Gastroesophageal sphincter (tissue), 4 donors: ENCODE measurements around the gene KIRREL3. TPM values are rescaled to one million over a fixed set of nuclear protein-coding genes. Genes with fewer than 3 reads are reported as not detected.

Experiments
- ATAC-seq: fragments of 150-250 bp; one replicate; pipeline ENCODE4 v1.9.1; 2016; ENCODE audit warnings: mild to moderate bottlenecking, moderate library complexity
- H3K27ac ChIP-seq, 4 donors: fragments of 200-600 bp; sonication (generic) in 3 of 4; 1 replicate in 3 of 4; 2 replicates in 1 of 4; pipeline ENCODE4 v1.5.1; 2016 to 2019
- H3K27me3 ChIP-seq: fragments of 200-600 bp; sonication (generic); one replicate; pipeline ENCODE4 v1.5.1; 2019
- H3K36me3 ChIP-seq, 2 donors: fragments of 200-600 bp; sonication (generic); one replicate each; pipeline ENCODE4 v1.5.1; 2019; ENCODE audit warnings: control low read depth in 1 of 2
- H3K4me1 ChIP-seq, 3 donors: fragments of 200-600 bp; sonication (generic); 1 replicate in 2 of 3; 2 replicates in 1 of 3; pipeline ENCODE4 v1.5.1; 2016 to 2019; ENCODE audit warnings: control low read depth in 2 of 3
- H3K4me3 ChIP-seq, 2 donors: fragments of 200-600 bp; sonication (generic); one replicate each; pipeline ENCODE4 v1.5.1; 2019; ENCODE audit warnings: mild to moderate bottlenecking in 1 of 2, moderate library complexity in 1 of 2
- H3K9me3 ChIP-seq, 3 donors: fragments of 200-600 bp; sonication (generic); one replicate each; pipeline ENCODE4 v1.5.1; 2017 to 2019; ENCODE audit warnings: control low read depth in 2 of 3
- CTCF ChIP-seq, 4 experiments: fragments of 200-600 bp in 2 of 4; fragments of 450-650 bp in 2 of 4; sonication (generic) in 1 of 4; IDR thresholded peaks; one replicate each; pipeline ENCODE4 v1.5.1; 2017 to 2019; ENCODE audit warnings: antibody characterized with exemption in 4 of 4, mild to moderate bottlenecking in 2 of 4, moderate library complexity in 2 of 4
- EP300 ChIP-seq: sonication (generic); formaldehyde crosslinking; IDR thresholded peaks from one replicate; pipeline ENCODE4 v1.6.1; 2017; ENCODE audit warnings: antibody characterized with exemption, mild to moderate bottlenecking
- POLR2A ChIP-seq, 2 donors: fragments of 450-650 bp; IDR thresholded peaks; one replicate each; pipeline ENCODE4 v1.6.1; 2017; ENCODE audit warnings: antibody characterized with exemption in 2 of 2, mild to moderate bottlenecking in 2 of 2, moderate library complexity in 1 of 2
- POLR2AphosphoS5 ChIP-seq: sonication (generic); formaldehyde crosslinking; IDR thresholded peaks from one replicate; pipeline ENCODE4 v1.6.1; 2017; ENCODE audit warnings: antibody characterized with exemption
- WGBS, 2 donors: methylation state at CpG; one replicate each; pipeline ENCODE4 v1.1.5; 2018; ENCODE audit warnings: low coverage in 1 of 2; 5-methylcytosine and 5-hydroxymethylcytosine counted together
- total RNA-seq, 4 donors: library from RNA; depleted of rRNA; stranded (reverse); fragments of >200 nt; gene quantifications; one replicate each; pipeline ENCODE4 v1.1.0, GENCODE V29; 2016

KIRREL3 gene
- total RNA-seq, 4 donors from 2014 or later: 0.54 to 3.9 (median 1.4) TPM

GRCh38 chr11:126437731-126438130 is 562.8 kb downstream of the KIRREL3 start:
- Histone ChIP-seq H3K4me3 (no peak overlapping the region), H3K9me3 (no peaks in the 10 kb centered on the region), H3K27ac (no peak overlapping the region), H3K4me1 (peaks cover 0 to 27% (median 9%) of the 10 kb centered on the region in 3 donors), H3K36me3 (no peaks in the 10 kb centered on the region), H3K27me3 (peaks cover 12% of the 10 kb centered on the region)
- TF ChIP-seq POLR2AphosphoS5: no peak
- no peak for TF ChIP-seq EP300
- TF ChIP-seq CTCF (IDR thresholded peaks at IDR 0.05): no peak
- no peak for TF ChIP-seq POLR2A (IDR thresholded peaks at IDR 0.05)
- 93 to 97% methylated on average over 5 of the region's 5 CpGs for WGBS, 2 donors
- ATAC-seq: no peak

- peaks cover 0 to 41% (median 19%) of the 10 kb centered on the region in 3 donors for H3K4me1 ChIP-seq
- H3K9me3 ChIP-seq: no peaks in the 10 kb centered on the region
- H3K4me3 ChIP-seq: no peak overlapping the region
- H3K27ac ChIP-seq: no peak overlapping the region
- no peaks in the 10 kb centered on the region for H3K36me3 ChIP-seq
- no peak for ATAC-seq
- peaks cover 3% of the 10 kb centered on the region for H3K27me3 ChIP-seq
- TF ChIP-seq CTCF (IDR thresholded peaks at IDR 0.05) (no peak), POLR2AphosphoS5 (no peak), POLR2A (IDR thresholded peaks at IDR 0.05) (no peak), EP300 (no peak)
- WGBS, 2 donors: 93% methylated on average over 3 of the region's 7 CpGs; no CpG with 5 or more reads in 1 of the 2 donors
Observed at GRCh38 chr11:126436209-126436755, 564.3 kb downstream of the KIRREL3 start.

- TF ChIP-seq EP300 (no peak), POLR2AphosphoS5 (no peak), POLR2A (IDR thresholded peaks at IDR 0.05) (no peak), CTCF (IDR thresholded peaks at IDR 0.05) (no peak)
- H3K9me3 ChIP-seq: no peaks in the 10 kb centered on the region
- H3K4me3 ChIP-seq: no peak overlapping the region
- peaks cover 0 to 34% (median 16%) of the 10 kb centered on the region in 3 donors for H3K4me1 ChIP-seq
- H3K27me3 ChIP-seq: no peaks in the 10 kb centered on the region
- ATAC-seq: no peak
- H3K36me3 ChIP-seq: no peaks in the 10 kb centered on the region
- WGBS, 2 donors: 75 to 78% methylated on average over 2 of the region's 12 CpGs
- no peak overlapping the region for H3K27ac ChIP-seq
Observed at GRCh38 chr11:126434950-126435335, 565.6 kb downstream of the KIRREL3 start.

- 75 to 100% methylated on average over 3 to 5 of the region's 16 CpGs for WGBS, 2 donors
- TF ChIP-seq POLR2A (IDR thresholded peaks at IDR 0.05) (no peak), EP300 (no peak), POLR2AphosphoS5 (no peak), CTCF (IDR thresholded peaks at IDR 0.05) (no peak)
- Histone ChIP-seq H3K27ac (peak overlapping the region in 1 of 4 donors; percentile 28), H3K4me3 (no peak overlapping the region), H3K36me3 (no peaks in the 10 kb centered on the region), H3K27me3 (no peaks in the 10 kb centered on the region), H3K9me3 (no peaks in the 10 kb centered on the region), H3K4me1 (peaks cover 0 to 34% (median 16%) of the 10 kb centered on the region in 3 donors)
- ATAC-seq: no peak
Observed at GRCh38 chr11:126433989-126434949, 566.3 kb downstream of the KIRREL3 start.
